ENCODE data around the gene PTPRD. TPM values are rescaled to one million over a fixed set of nuclear protein-coding genes. Genes with fewer than 3 reads are reported as not detected.

Gene PTPRD
- total and polyA plus RNA-seq, 2 of the 4 experiments (the other 2 are of a cell fraction) = 0.07 to 0.18 TPM

GRCh38 chr9:9182431-9182830 is 1430.4 kb downstream of the PTPRD start:
- H3K27ac ChIP-seq (ENCODE audit: insufficient read depth, low read length) = no peak overlapping the region
- H2BK5ac ChIP-seq (ENCODE audit: low read depth, low read length, poor library complexity, severe bottlenecking) = no peak overlapping the region
- DNase-seq (no peak), ATAC-seq (ENCODE audit: low read depth) (no peak)
- H4K20me1 ChIP-seq (ENCODE audit: insufficient read depth, low read length) = no peaks in the 10 kb centered on the region
- no peak overlapping the region for H3K4me3 ChIP-seq (ENCODE audit: insufficient read depth, low read depth, low read length)
- no peak overlapping the region for H4K8ac ChIP-seq (ENCODE audit: low read depth in 2 of 2, low read length in 2 of 2)
- CTCF ChIA-PET = no interaction called here
- H2BK20ac ChIP-seq (ENCODE audit: low read depth, low read length) = no peak overlapping the region
- no peak overlapping the region for H3K4me2 ChIP-seq (ENCODE audit: low read depth, low read length)
- TF ChIP-seq, protein P1, sequence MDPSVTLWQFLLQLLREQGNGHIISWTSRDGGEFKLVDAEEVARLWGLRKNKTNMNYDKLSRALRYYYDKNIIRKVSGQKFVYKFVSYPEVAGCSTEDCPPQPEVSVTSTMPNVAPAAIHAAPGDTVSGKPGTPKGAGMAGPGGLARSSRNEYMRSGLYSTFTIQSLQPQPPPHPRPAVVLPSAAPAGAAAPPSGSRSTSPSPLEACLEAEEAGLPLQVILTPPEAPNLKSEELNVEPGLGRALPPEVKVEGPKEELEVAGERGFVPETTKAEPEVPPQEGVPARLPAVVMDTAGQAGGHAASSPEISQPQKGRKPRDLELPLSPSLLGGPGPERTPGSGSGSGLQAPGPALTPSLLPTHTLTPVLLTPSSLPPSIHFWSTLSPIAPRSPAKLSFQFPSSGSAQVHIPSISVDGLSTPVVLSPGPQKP (IDR thresholded peaks at IDR 0.05; ENCODE audit: borderline replicate concordance, low read depth, low read length) = no peak
- TF ChIP-seq RAD21 (IDR thresholded peaks at IDR 0.05; ENCODE audit: low read length) (no peak), NFE2L2 (IDR thresholded peaks at IDR 0.05; ENCODE audit: low read depth, low read length) (no peak), MAFK (IDR thresholded peaks at IDR 0.05; ENCODE audit: low read depth, low read length) (no peak), RFX5 (IDR thresholded peaks at IDR 0.05; ENCODE audit: low read depth, low read length) (no peak), BHLHE40 (IDR thresholded peaks at IDR 0.05; ENCODE audit: low read depth, low read length) (no peak), SMC3 (IDR thresholded peaks at IDR 0.05; ENCODE audit: low read depth, low read length) (no peak), CTCF (conservative IDR thresholded peaks at IDR 0.05; ENCODE audit: low read depth, low read length) (no peak), RCOR1 (IDR thresholded peaks at IDR 0.05; ENCODE audit: insufficient replicate concordance, low read length) (no peak), FOS (IDR thresholded peaks at IDR 0.05; ENCODE audit: low read depth, low read length) (no peak), MAZ (IDR thresholded peaks at IDR 0.05; ENCODE audit: borderline replicate concordance, low read depth, low read length) (no peak), CEBPB (IDR thresholded peaks at IDR 0.05; ENCODE audit: low read depth, low read length) (no peak), MXI1 (IDR thresholded peaks at IDR 0.05; ENCODE audit: borderline replicate concordance, low read depth, low read length) (no peak)
- TF ChIP-seq, protein P2, sequence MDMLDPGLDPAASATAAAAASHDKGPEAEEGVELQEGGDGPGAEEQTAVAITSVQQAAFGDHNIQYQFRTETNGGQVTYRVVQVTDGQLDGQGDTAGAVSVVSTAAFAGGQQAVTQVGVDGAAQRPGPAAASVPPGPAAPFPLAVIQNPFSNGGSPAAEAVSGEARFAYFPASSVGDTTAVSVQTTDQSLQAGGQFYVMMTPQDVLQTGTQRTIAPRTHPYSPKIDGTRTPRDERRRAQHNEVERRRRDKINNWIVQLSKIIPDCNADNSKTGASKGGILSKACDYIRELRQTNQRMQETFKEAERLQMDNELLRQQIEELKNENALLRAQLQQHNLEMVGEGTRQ (IDR thresholded peaks at IDR 0.05; ENCODE audit: low read depth, low read length) = no peak
- no CpG with 5 or more reads among the region's 2 CpGs for WGBS, 2 experiments (ENCODE audit: extremely low coverage in 2 of 2, insufficient read length in 1 of 2)
- H3K4me1 ChIP-seq (ENCODE audit: control insufficient read depth, insufficient read depth, low read length) = no peaks in the 10 kb centered on the region
- no peak overlapping the region for H3K9ac ChIP-seq (ENCODE audit: low read depth, low read length)
- no peak overlapping the region for H4K5ac ChIP-seq (ENCODE audit: low read depth, low read length)
- H3K27me3 ChIP-seq (ENCODE audit: control insufficient read depth, insufficient read depth, low read length) = no peaks in the 10 kb centered on the region
- H2BK120ac ChIP-seq (ENCODE audit: low read depth, low read length) = no peak overlapping the region
- H3K79me1 ChIP-seq (ENCODE audit: low read depth in 1 of 2, low read length in 2 of 2) = no peaks in the 10 kb centered on the region
- H3K14ac ChIP-seq (replicated peaks; ENCODE audit: low read depth, low read length) = no peak overlapping the region
- no peak overlapping the region for H2AFZ ChIP-seq (replicated peaks; ENCODE audit: low read length, poor library complexity)
- H3K36me3 ChIP-seq (ENCODE audit: control insufficient read depth, insufficient read depth, low read length) = no peaks in the 10 kb centered on the region
- intact Hi-C loops (cut with micrococcal nuclease) (no loop called here), in situ Hi-C loops (cut with MboI; ENCODE audit: low sequenced_read_pairs) (no loop called here), dilution Hi-C loops (cut with HindIII; ENCODE audit: low sequenced_read_pairs, unreplicated experiment) (no loop called here)
- H4K91ac ChIP-seq (ENCODE audit: insufficient read depth, low read depth, low read length) = no peak overlapping the region
- no peak overlapping the region for H3K4ac ChIP-seq (ENCODE audit: low read depth, low read length)
- H3K9me1 ChIP-seq (ENCODE audit: insufficient read depth, low read length) = no peaks in the 10 kb centered on the region
- no peaks in the 10 kb centered on the region; the same call in 1 of the 2 replicates for H3K9me3 ChIP-seq (ENCODE audit: control insufficient read depth, insufficient read depth, low read length)
- H3K56ac ChIP-seq (ENCODE audit: extremely low read depth, insufficient read depth, low read length) = no peak overlapping the region
- H2AK9ac ChIP-seq (replicated peaks; ENCODE audit: low read depth, low read length, poor library complexity) = no peak overlapping the region
- H3K23ac ChIP-seq (ENCODE audit: low read depth, low read length) = no peak overlapping the region
- H2AK5ac ChIP-seq (ENCODE audit: low read depth, low read length) = no peak overlapping the region
- H3K18ac ChIP-seq (ENCODE audit: low read depth, low read length) = no peak overlapping the region
- no peak overlapping the region for H2BK15ac ChIP-seq (ENCODE audit: low read depth, low read length)
- POLR2A ChIA-PET (ENCODE audit: unreplicated experiment) = no interaction called here
- BruUV-seq (replicated peaks) = no TSS peak
